GM23338 (cell line): ENCODE data around the gene LRRC17. TPM values are rescaled to one million over a fixed set of nuclear protein-coding genes. Genes with fewer than 3 reads are reported as not detected.
"Not testable (repeated sequence)": the region's sequence is repeated elsewhere in the genome, so short reads cannot be mapped to it uniquely, and the experiment has no call there.

ENCODE experiments used
- ATAC-seq: fragments of 200-7000 bp; cut with Tn5 transposase; 3 replicates; pipeline ENCODE4 v1.9.1; 2020
- DNase-seq: peaks from one replicate; pipeline ENCODE4 v3.0.0-alpha.2; 2015; ENCODE audit warnings: low spot score
- H2AFZ ChIP-seq: fragments of 200-600 bp; sonication (generic); 2 replicates; pipeline ENCODE4 v1.8.0; 2016; ENCODE audit warnings: antibody characterized with exemption, mild to moderate bottlenecking, moderate library complexity
- H3F3A ChIP-seq: fragments of 200-600 bp; sonication (generic); replicated peaks from 2 replicates; pipeline ENCODE4 v1.8.0; 2017; ENCODE audit warnings: antibody characterized with exemption, mixed run types, low read depth
- H3K27ac ChIP-seq: fragments of 200-600 bp; sonication (generic); 2 replicates; pipeline ENCODE4 v1.6.1; 2016; ENCODE audit warnings: low read depth
- H3K27me3 ChIP-seq: fragments of 200-600 bp; sonication (generic); 2 replicates; pipeline ENCODE4 v1.8.0; 2016; ENCODE audit warnings: mild to moderate bottlenecking, mixed run types, moderate library complexity; ENCODE audit not compliant: insufficient read depth
- H3K36me3 ChIP-seq: fragments of 200-600 bp; sonication (generic); 2 replicates; pipeline ENCODE4 v1.8.0; 2016; ENCODE audit warnings: mild to moderate bottlenecking; ENCODE audit not compliant: insufficient read depth
- H3K4me1 ChIP-seq: fragments of 200-600 bp; sonication (generic); 2 replicates; pipeline ENCODE4 v1.8.0; 2016; ENCODE audit warnings: mild to moderate bottlenecking, moderate library complexity; ENCODE audit not compliant: insufficient read depth
- H3K4me2 ChIP-seq: fragments of 200-600 bp; sonication (generic); 2 replicates; pipeline ENCODE4 v1.7.1; 2017; ENCODE audit warnings: mixed run types
- H3K4me3 ChIP-seq: fragments of 200-600 bp; sonication (generic); 2 replicates; pipeline ENCODE4 v1.6.1; 2016; ENCODE audit warnings: mixed run types
- H3K79me2 ChIP-seq: fragments of 200-600 bp; sonication (generic); replicated peaks from 2 replicates; pipeline ENCODE4 v1.8.0; 2017; ENCODE audit warnings: mild to moderate bottlenecking; ENCODE audit not compliant: insufficient read depth
- H3K9me2 ChIP-seq: fragments of 200-600 bp; sonication (generic); 2 replicates; pipeline ENCODE4 v1.8.0; 2017; ENCODE audit not compliant: insufficient read depth
- H4K20me1 ChIP-seq: fragments of 200-600 bp; sonication (generic); replicated peaks from 2 replicates; pipeline ENCODE4 v1.8.0; 2017; ENCODE audit warnings: mild to moderate bottlenecking; ENCODE audit not compliant: insufficient read depth
- H3K27ac Mint-ChIP-seq: 2 replicates; pipeline ENCODE4 v1.8.0; 2020; ENCODE audit warnings: inconsistent platforms, mild to moderate bottlenecking, moderate library complexity, mixed read lengths
- H3K27me3 Mint-ChIP-seq: 3 replicates; pipeline ENCODE4 v1.8.0; 2022; ENCODE audit warnings: low read depth, mild to moderate bottlenecking, moderate library complexity, mixed read lengths, inconsistent platforms; ENCODE audit not compliant: insufficient read depth, poor library complexity
- H3K36me3 Mint-ChIP-seq: 3 replicates; pipeline ENCODE4 v1.8.0; 2021; ENCODE audit warnings: low read depth, mild to moderate bottlenecking, inconsistent platforms, moderate library complexity, mixed read lengths
- H3K4me1 Mint-ChIP-seq: 3 replicates; pipeline ENCODE4 v1.8.0; 2020; ENCODE audit warnings: mild to moderate bottlenecking, inconsistent platforms, mixed read lengths
- H3K4me3 Mint-ChIP-seq: 3 replicates; pipeline ENCODE4 v1.8.0; 2021; ENCODE audit warnings: moderate library complexity, mild to moderate bottlenecking, inconsistent platforms, mixed read lengths
- H3K9me3 Mint-ChIP-seq: 3 replicates; pipeline ENCODE4 v1.8.0; 2020; ENCODE audit warnings: moderate library complexity, mild to moderate bottlenecking, inconsistent platforms, mixed read lengths
- EZH2 ChIP-seq: fragments of 200-600 bp; sonication (generic); IDR thresholded peaks from one replicate; pipeline ENCODE4 v1.8.0; 2017; ENCODE audit warnings: antibody characterized with exemption, mild to moderate bottlenecking, low read depth; ENCODE audit not compliant: unreplicated experiment
- NANOG ChIP-seq: IDR thresholded peaks from 2 replicates; pipeline ENCODE4 v1.6.1; 2016; ENCODE audit warnings: antibody characterized with exemption, borderline replicate concordance
- STAT1 ChIP-seq: IDR thresholded peaks from one replicate; pipeline ENCODE4 v1.6.1; 2016; ENCODE audit warnings: antibody characterized with exemption; ENCODE audit not compliant: unreplicated experiment
- polyA plus RNA-seq: library from polyadenylated mRNA; unstranded; fragments of >200 nt; fragmentation: Nextera tagmentation; extraction: Ambion mirVana; gene quantifications from 2 replicates; pipeline ENCODE4 v1.2.1, GENCODE V29; 2016
- total RNA-seq: library from RNA; depleted of rRNA; stranded (reverse); fragments of >200 nt; shearing (Covaris generic); gene quantifications from 2 replicates; pipeline ENCODE4 v1.2.3, GENCODE V29; 2014
- TF ChIP-seq, protein P1 (sequence below): fragments of 250-450 bp; sonication (Bioruptor Pico); IDR thresholded peaks from 2 replicates; pipeline ENCODE4 v1.5.0; 2020; ENCODE audit warnings: mild to moderate bottlenecking, moderate library complexity

Gene LRRC17
- total and polyA plus RNA-seq, 2 experiments from 2014 or later, result 2.8 to 3.1 TPM

DNA sequence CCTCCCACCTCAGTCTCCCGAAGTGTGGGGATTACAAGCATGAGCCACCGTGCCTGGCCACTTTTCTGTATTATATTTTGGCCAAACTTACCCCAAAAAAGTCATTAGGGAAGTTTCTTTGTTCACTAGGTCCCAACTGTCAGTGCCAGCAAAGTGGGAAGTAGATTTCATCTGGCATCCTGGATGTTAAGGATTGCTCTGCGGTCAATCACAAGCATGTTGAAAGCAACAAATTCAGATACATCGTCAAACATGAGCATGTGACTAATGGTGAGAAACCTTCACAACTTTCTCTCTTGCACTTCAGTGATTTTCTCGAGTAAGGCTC, 14.3 kb upstream of the LRRC17 start (continued):
- TF ChIP-seq, protein P1, sequence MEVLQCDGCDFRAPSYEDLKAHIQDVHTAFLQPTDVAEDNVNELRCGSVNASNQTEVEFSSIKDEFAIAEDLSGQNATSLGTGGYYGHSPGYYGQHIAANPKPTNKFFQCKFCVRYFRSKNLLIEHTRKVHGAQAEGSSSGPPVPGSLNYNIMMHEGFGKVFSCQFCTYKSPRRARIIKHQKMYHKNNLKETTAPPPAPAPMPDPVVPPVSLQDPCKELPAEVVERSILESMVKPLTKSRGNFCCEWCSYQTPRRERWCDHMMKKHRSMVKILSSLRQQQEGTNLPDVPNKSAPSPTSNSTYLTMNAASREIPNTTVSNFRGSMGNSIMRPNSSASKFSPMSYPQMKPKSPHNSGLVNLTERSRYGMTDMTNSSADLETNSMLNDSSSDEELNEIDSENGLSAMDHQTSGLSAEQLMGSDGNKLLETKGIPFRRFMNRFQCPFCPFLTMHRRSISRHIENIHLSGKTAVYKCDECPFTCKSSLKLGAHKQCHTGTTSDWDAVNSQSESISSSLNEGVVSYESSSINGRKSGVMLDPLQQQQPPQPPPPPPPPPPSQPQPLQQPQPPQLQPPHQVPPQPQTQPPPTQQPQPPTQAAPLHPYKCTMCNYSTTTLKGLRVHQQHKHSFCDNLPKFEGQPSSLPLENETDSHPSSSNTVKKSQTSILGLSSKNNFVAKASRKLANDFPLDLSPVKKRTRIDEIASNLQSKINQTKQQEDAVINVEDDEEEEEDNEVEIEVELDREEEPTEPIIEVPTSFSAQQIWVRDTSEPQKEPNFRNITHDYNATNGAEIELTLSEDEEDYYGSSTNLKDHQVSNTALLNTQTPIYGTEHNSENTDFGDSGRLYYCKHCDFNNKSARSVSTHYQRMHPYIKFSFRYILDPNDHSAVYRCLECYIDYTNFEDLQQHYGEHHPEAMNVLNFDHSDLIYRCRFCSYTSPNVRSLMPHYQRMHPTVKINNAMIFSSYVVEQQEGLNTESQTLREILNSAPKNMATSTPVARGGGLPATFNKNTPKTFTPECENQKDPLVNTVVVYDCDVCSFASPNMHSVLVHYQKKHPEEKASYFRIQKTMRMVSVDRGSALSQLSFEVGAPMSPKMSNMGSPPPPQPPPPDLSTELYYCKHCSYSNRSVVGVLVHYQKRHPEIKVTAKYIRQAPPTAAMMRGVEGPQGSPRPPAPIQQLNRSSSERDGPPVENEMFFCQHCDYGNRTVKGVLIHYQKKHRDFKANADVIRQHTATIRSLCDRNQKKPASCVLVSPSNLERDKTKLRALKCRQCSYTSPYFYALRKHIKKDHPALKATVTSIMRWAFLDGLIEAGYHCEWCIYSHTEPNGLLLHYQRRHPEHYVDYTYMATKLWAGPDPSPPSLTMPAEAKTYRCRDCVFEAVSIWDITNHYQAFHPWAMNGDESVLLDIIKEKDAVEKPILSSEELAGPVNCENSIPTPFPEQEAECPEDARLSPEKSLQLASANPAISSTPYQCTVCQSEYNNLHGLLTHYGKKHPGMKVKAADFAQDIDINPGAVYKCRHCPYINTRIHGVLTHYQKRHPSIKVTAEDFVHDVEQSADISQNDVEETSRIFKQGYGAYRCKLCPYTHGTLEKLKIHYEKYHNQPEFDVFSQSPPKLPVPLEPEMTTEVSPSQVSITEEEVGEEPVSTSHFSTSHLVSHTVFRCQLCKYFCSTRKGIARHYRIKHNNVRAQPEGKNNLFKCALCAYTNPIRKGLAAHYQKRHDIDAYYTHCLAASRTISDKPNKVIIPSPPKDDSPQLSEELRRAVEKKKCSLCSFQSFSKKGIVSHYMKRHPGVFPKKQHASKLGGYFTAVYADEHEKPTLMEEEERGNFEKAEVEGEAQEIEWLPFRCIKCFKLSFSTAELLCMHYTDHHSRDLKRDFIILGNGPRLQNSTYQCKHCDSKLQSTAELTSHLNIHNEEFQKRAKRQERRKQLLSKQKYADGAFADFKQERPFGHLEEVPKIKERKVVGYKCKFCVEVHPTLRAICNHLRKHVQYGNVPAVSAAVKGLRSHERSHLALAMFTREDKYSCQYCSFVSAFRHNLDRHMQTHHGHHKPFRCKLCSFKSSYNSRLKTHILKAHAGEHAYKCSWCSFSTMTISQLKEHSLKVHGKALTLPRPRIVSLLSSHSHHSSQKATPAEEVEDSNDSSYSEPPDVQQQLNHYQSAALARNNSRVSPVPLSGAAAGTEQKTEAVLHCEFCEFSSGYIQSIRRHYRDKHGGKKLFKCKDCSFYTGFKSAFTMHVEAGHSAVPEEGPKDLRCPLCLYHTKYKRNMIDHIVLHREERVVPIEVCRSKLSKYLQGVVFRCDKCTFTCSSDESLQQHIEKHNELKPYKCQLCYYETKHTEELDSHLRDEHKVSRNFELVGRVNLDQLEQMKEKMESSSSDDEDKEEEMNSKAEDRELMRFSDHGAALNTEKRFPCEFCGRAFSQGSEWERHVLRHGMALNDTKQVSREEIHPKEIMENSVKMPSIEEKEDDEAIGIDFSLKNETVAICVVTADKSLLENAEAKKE (CRISPR knock-in tag), result no peak
- TF ChIP-seq EZH2 (no peak), NANOG (no peak), STAT1 (no peak)

DNA sequence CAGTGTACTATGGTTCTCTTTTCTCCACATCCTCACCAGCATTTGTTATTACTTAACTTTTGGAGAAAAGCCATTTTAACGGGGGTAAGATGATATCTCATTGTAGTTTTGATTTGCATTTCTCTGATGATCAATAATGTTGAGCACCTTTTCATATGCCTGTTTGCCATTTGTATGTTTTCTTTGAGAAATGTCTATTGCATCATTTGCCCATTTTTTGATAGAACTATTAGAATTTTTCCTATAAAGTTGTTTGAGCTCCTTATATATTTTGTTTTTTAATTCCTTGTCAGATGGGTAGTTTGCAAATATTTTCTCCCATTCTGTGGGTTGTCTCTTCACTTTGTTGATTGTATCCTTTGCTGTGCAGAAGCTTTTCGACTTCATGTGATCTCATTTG, 10.7 kb upstream of the LRRC17 start:
- not testable (repeated sequence) for H3K36me3 Mint-ChIP-seq, H3K27ac Mint-ChIP-seq, H2AFZ ChIP-seq, H3K4me2 ChIP-seq, ATAC-seq, H3K27ac ChIP-seq, DNase-seq, H3K27me3 Mint-ChIP-seq, H3K36me3 ChIP-seq, H3K4me1 Mint-ChIP-seq, H3K79me2 ChIP-seq, H3K9me3 Mint-ChIP-seq, H3K9me2 ChIP-seq, H4K20me1 ChIP-seq, H3K4me3 ChIP-seq, H3K27me3 ChIP-seq, H3F3A ChIP-seq, H3K4me1 ChIP-seq, H3K4me3 Mint-ChIP-seq

DNA sequence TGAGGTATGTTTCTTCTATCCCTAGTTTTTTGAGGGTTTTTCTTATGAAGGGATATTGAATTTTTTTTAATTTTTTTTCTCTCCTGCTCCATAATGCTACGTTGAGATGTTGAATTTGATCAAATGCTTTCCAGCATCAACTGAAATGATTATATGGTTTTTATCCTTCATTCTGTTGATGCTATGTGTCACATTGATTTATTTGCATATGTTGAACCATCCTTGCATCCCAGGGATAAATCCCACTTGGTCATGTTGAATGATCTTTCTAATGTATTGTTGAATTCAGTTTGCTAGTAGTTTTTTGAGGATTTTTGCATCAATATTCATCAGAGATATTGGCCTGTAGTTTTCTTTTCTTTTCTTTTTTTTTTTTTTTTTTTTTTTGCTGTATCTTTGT, 9.2 kb upstream of the LRRC17 start:
- H3K9me2 ChIP-seq, H3K4me3 ChIP-seq, H3K36me3 Mint-ChIP-seq, H3K27ac ChIP-seq, ATAC-seq, H3K27me3 Mint-ChIP-seq, H3F3A ChIP-seq, H3K27ac Mint-ChIP-seq, H2AFZ ChIP-seq, H3K36me3 ChIP-seq, H3K4me2 ChIP-seq, H3K4me3 Mint-ChIP-seq, H3K4me1 Mint-ChIP-seq, H4K20me1 ChIP-seq, H3K79me2 ChIP-seq, DNase-seq, H3K9me3 Mint-ChIP-seq, H3K4me1 ChIP-seq, H3K27me3 ChIP-seq: not testable (repeated sequence)
